GM12872 (cell line): ENCODE data around the gene CAMKK2.

Source experiments
- TF ChIP-seq, protein P1 (sequence below): IDR thresholded peaks from 3 replicates; pipeline ENCODE4 v1.5.1; 2011; ENCODE audit warnings: low read depth, mild to moderate bottlenecking, low read length, moderate library complexity; ENCODE audit not compliant: insufficient read depth

Gene CAMKK2

DNA sequence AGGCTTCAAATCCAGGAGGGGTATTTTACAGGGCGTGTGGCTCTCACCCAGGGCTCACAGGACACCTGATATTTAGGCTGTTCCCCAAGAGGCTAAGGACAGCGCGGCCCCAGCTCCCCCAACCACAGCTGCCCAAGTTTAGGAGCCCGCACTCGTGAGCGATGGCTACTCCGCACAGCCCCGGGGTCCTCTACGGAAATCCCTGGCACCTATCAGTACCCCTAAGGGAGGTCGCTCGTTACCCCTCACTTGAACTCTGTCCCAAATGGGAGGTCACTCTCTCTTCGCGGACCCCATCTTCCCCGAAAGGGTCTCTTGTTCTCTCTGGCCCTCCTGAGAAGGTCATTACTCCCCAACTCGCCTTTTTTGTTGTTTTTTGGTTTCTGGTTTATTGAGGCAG, 87.3 kb downstream of the CAMKK2 start:
- TF ChIP-seq, protein P1, sequence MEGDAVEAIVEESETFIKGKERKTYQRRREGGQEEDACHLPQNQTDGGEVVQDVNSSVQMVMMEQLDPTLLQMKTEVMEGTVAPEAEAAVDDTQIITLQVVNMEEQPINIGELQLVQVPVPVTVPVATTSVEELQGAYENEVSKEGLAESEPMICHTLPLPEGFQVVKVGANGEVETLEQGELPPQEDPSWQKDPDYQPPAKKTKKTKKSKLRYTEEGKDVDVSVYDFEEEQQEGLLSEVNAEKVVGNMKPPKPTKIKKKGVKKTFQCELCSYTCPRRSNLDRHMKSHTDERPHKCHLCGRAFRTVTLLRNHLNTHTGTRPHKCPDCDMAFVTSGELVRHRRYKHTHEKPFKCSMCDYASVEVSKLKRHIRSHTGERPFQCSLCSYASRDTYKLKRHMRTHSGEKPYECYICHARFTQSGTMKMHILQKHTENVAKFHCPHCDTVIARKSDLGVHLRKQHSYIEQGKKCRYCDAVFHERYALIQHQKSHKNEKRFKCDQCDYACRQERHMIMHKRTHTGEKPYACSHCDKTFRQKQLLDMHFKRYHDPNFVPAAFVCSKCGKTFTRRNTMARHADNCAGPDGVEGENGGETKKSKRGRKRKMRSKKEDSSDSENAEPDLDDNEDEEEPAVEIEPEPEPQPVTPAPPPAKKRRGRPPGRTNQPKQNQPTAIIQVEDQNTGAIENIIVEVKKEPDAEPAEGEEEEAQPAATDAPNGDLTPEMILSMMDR, result no peak

DNA sequence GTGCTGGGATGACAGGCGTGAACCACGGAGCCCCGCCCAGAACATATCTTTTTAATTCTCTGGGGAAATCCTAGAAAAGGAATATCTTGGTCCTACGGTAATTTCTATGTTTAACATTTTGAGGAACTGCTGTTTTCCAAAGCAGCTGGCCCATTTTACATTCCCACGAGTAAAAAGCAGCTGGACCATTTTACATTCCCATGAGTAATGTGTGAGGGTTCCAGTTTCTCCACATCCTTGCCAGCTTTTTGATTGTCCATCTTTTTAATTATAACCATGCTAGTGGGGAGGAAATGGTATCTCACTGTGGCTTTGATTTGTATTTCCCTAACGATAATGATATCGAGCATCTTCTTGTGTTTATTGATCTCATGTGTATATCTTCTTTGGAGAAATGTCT, 91.0 kb downstream of the CAMKK2 start:
- TF ChIP-seq, protein P1, result no peak

DNA sequence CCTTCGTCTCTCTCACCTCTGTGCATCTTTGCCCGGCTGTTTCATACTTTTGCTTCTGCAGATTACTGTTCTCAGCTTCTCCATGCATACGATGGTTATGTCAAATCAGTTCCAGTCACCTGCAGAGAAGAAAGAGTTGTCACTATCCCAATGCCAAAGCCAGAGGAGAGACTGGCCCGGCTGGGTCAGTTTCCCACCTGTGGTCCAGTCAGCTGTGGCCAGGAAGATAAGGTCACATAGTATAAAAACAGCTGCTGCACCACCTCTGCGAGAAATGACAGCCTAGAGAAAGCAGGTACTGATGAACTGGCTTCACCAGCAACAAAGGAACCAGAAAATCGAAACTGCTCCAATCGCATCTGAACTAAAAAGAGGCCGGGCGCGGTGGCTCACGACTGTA, 93.0 kb downstream of the CAMKK2 start:
- TF ChIP-seq, protein P1, result no peak

DNA sequence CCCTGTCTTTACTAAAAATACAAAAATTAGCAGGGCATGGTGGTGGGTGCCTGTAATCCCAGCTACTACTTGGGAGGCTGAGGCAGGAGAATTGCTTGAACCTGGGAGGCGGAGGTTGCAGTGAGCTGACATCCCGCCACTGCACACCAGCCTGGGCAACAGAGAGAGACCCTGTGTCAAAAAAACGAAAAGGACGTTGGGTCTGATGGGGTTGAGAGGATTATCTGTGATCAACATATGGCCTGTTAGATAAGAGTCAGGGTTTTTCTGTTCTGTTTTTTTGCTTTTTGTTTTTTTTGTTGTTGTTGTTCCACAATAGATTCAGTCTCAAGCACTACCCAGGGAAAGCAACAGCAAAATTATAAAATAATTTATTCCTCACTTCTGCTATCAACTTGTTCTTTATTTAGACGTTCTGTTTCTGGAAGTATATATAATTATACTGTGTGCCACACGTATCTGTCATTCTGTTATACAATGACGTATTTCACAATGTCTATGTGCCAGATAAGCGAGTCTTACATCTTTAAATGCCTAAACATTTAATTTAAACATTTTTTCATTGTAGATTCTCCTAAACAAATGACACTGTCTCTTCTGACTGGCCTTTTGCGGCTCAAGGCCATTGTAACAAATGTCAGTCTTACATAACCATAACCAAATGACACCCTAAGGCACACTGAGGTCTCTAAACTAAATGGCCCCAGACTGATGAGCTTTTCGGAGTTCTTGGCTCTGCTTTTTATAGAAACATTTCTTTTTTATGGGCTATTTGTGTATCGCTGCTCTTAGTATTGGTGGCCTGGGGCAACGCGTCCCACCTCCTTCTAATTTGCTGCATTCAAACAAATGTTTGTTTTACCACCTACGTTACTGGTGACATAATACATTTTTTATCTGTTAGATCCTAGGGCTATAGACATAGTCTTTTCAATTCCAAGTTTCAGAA, 93.8 kb downstream of the CAMKK2 start:
- TF ChIP-seq, protein P1, result no peak

DNA sequence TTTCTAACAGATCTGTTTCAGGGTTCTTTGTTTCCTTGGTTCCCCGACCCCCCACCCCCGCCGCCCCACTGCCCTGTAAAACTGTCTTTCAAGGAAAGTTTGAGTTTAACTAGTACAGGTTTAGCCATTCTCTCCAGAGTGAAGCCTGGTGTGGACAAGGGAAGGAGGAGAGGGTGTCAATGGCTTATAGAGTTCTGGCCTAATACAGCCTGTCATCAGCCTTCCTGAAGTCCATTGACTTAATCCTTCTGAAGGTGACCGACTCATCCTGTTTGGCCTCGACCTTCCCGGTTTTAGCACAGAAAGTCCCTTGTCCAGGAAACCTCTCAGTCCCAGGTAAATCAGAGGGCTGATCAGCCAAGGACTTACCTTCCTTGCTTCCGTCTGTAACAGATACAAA, 97.6 kb downstream of the CAMKK2 start:
- TF ChIP-seq, protein P1, result no peak

DNA sequence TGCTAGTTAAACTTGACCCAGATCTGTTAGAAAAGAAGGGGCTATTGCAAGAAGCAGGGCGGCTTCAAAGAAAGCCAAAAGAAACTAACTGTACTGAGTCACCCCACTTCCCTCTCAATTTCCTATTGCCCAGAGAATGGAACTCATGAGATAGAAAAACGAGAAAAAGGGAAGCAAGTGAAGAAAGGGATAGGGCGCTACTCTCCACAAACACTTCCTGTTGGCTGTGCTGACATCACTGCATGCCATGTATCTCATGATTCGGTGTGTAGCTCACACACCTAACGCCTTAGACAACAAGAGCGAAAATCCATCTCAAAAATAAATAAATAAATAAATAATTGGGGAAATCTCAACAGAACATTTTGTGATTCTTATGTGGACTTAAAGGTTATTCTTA, 99.6 kb downstream of the CAMKK2 start:
- TF ChIP-seq, protein P1, result no peak

DNA sequence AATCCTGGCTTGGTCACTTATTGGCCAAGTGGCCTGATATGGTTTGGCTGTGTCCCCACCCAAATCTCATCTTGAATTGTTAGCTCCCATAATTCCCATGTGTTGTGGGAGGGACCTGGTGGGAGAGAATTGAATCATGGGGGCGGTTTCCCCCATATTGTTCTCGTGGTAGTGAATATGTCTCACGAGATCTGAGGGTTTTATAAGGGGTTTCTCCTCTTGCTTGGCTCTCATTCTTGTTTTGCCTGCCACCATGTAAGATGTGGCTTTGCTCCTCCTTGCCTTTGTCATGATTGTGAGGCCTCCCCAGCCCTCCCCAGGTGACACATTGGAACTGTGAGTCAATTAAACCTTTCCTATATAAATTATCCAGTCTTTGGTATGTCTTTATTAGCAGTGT, 105.4 kb downstream of the CAMKK2 start:
- TF ChIP-seq, protein P1, result no peak
